Glomerular endothelial cell (primary cell): ENCODE data around the gene TSPAN18. TPM values are rescaled to one million over a fixed set of nuclear protein-coding genes. Genes with fewer than 3 reads are reported as not detected.

Source experiments
- DNase-seq: peaks from one replicate; pipeline ENCODE4 v3.0.0-alpha.2; 2011; ENCODE audit warnings: low read depth, low spot score; ENCODE audit errors: extremely low read depth
- total RNA-seq: library from RNA; depleted of rRNA; stranded (reverse); fragments of >200 nt; gene quantifications from 2 replicates; pipeline ENCODE4 v1.2.3, GENCODE V29; 2015

Gene TSPAN18
- total RNA-seq, 1 donor from 2014 or later = 128 TPM

- DNase-seq = no peak
These were observed 178.5 kb downstream of the TSPAN18 start for GRCh38 chr11:44905131-44905866.

GRCh38 chr11:44906649-44907048 is 179.9 kb downstream of the TSPAN18 start:
- DNase-seq = no peak

- DNase-seq = no peak
These were observed 182.8 kb downstream of the TSPAN18 start for GRCh38 chr11:44909557-44909956.

- DNase-seq = no peak
These were observed 183.8 kb downstream of the TSPAN18 start for GRCh38 chr11:44910591-44910990.

GRCh38 chr11:44911029-44911814 is 184.5 kb downstream of the TSPAN18 start:
- peak; percentile 75 for DNase-seq

GRCh38 chr11:44912270-44912987 is 185.7 kb downstream of the TSPAN18 start:
- DNase-seq = no peak

GRCh38 chr11:44913502-44913901 is 186.7 kb downstream of the TSPAN18 start:
- no peak for DNase-seq

- no peak for DNase-seq
These were observed 187.3 kb downstream of the TSPAN18 start for GRCh38 chr11:44914105-44914504.

- no peak for DNase-seq
These were observed 188.2 kb downstream of the TSPAN18 start for GRCh38 chr11:44915004-44915403.

- no peak for DNase-seq
These were observed 188.9 kb downstream of the TSPAN18 start for GRCh38 chr11:44915621-44916020.

GRCh38 chr11:44916331-44916730 is 189.6 kb downstream of the TSPAN18 start:
- no peak for DNase-seq

GRCh38 chr11:44916801-44917385 is 190.1 kb downstream of the TSPAN18 start:
- DNase-seq = no peak

GRCh38 chr11:44917741-44918140 is 191.0 kb downstream of the TSPAN18 start:
- DNase-seq = no peak

GRCh38 chr11:44920451-44920850 is 193.7 kb downstream of the TSPAN18 start:
- DNase-seq = no peak

- DNase-seq = no peak
These were observed 196.4 kb downstream of the TSPAN18 start for GRCh38 chr11:44923115-44923514.

- no peak for DNase-seq
These were observed 197.0 kb downstream of the TSPAN18 start for GRCh38 chr11:44923806-44924205.

GRCh38 chr11:44926036-44926435 is 199.3 kb downstream of the TSPAN18 start:
- no peak for DNase-seq

- no peak for DNase-seq
These were observed 200.5 kb downstream of the TSPAN18 start for GRCh38 chr11:44927174-44927661.

- DNase-seq = no peak
These were observed 201.4 kb downstream of the TSPAN18 start for GRCh38 chr11:44928144-44928543.

- DNase-seq = no peak
These were observed 202.1 kb downstream of the TSPAN18 start for GRCh38 chr11:44928816-44929215.
